GM12874 (cell line): ENCODE results near the gene TNFAIP2.

Source experiments
- TF ChIP-seq, protein P1 (sequence below): IDR thresholded peaks from 2 replicates; pipeline ENCODE4 v1.5.1; 2011; ENCODE audit warnings: low read depth, mild to moderate bottlenecking, control low read depth, low read length, moderate library complexity; ENCODE audit not compliant: insufficient read depth

Gene TNFAIP2

DNA sequence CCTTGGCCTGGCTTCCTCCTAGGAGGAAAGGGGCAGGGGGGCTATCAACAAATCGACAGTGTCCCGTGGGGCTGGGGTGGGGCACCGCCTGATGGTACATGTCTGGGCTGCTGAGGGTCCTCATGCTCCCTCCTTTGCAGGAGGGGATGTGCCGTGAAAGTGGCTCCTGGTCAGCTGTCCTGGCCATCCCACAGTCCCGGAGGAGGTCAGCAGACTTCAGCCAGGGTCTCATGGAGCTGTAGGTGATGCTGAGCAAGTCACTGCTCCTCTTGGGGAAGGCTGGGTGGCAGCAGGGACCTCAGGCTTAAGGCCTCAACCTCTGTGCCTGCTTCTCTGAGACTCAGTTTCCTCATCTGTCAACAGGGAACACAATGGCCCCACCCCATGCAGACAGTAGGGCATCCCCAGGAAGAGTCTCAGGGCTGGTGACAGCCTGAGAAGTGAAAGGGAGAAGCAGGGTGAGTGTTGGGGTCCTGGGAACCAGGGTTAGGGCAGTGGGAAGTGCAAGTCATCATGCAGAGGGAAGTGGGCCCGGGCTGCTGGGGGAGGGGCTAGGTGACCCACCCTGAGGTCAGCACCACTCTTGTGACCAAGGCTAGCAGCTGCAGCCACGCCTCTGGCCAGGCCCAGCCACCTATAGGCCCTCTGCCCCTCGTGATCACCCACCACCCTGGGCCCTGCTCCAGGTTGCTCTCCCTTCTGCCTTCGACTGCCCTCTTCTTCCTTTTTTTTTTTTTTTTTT is 4.4 kb upstream of the TNFAIP2 start:
- TF ChIP-seq, protein P1, sequence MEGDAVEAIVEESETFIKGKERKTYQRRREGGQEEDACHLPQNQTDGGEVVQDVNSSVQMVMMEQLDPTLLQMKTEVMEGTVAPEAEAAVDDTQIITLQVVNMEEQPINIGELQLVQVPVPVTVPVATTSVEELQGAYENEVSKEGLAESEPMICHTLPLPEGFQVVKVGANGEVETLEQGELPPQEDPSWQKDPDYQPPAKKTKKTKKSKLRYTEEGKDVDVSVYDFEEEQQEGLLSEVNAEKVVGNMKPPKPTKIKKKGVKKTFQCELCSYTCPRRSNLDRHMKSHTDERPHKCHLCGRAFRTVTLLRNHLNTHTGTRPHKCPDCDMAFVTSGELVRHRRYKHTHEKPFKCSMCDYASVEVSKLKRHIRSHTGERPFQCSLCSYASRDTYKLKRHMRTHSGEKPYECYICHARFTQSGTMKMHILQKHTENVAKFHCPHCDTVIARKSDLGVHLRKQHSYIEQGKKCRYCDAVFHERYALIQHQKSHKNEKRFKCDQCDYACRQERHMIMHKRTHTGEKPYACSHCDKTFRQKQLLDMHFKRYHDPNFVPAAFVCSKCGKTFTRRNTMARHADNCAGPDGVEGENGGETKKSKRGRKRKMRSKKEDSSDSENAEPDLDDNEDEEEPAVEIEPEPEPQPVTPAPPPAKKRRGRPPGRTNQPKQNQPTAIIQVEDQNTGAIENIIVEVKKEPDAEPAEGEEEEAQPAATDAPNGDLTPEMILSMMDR: no peak

DNA sequence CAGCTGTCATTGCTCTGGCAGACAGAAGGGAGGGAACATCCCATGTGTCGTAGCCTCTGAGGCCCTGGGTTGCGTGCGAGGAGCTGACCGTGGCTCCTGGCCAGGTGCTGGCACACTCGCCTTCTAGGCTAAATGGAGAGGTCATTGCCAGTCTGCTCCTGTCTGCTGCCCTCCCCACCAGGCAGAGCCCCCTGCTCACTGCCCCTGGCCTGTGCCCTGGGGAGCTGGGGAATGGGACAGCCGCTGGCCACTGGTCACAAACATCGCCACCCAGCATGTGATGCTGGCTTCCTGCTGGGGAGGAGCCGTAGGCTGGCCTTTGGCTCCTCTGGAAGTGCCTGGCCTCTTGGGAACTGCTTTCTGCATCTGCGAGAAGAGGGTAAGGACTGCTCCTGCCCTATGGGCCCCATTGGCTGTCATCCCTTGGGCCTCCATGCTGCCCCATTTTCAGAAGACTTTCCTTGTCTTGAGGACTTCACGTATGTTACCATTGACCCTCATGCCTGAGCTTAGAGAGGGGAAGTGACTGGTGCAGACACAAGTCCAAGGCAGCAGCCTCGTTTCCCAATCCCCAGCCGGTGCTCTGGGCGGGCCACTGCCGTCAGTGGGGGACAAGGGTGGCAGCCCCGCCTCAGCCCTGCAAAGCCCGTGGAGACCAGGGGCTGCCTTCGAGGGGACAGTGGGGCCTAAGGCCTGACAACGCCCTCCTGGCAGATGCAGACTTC is 2.0 kb upstream of the TNFAIP2 start:
- TF ChIP-seq, protein P1: no peak

DNA sequence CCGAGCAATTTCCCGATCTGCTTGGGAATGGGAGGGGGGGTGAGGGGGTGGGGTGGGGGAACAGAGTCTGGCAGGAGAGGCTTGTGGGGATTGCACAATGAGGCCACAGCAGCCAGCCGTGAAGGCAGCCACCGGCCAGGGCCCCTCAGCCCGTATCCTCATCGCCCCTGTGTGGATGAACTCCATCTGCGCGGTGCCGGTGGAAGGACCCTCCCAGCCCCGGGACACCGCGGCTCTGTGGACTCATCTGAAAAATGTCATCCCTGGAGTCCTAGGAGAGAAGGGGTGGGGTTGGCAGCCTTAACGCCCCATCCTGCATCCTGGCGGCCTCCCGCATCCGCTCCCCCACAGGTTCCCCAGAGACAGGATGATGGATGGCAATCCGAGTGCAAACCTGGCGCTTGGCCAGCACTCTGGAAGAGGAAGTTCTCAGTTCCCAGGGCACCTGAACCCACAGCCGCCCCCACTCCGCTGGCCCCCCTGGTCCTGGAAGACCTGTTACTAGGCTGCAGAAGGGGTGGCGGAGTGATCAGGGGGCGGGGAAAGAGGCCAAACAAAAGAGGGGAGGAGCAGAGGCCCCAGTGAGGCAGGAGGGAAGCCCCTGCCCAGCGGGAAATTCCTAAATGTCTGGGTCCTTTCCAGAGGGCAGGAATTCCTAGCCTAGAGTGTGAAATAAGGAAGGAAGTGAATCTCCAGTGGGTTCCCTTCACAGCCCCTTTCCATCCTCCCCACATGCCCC is 1.2 kb upstream of the TNFAIP2 start:
- TF ChIP-seq, protein P1: no peak

DNA sequence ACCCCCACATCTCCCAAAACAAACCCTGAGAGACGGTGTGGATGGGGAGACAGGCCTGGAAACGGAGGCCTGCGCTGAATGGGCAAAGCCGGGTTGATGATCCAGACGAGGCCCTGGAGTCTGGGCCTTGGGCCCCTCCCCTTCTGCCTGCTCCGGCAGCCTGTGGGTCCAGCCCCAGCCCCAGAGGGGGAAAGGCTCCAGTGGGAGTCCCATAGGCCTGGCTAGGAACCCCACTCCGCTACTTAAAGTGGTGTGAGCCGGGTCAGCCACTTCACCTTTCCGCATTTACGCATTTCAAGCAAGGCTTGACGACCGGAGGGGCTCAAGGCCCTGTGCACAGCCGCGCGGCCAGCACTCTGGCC is 695 bp upstream of the TNFAIP2 start:
- TF ChIP-seq, protein P1: no peak

DNA sequence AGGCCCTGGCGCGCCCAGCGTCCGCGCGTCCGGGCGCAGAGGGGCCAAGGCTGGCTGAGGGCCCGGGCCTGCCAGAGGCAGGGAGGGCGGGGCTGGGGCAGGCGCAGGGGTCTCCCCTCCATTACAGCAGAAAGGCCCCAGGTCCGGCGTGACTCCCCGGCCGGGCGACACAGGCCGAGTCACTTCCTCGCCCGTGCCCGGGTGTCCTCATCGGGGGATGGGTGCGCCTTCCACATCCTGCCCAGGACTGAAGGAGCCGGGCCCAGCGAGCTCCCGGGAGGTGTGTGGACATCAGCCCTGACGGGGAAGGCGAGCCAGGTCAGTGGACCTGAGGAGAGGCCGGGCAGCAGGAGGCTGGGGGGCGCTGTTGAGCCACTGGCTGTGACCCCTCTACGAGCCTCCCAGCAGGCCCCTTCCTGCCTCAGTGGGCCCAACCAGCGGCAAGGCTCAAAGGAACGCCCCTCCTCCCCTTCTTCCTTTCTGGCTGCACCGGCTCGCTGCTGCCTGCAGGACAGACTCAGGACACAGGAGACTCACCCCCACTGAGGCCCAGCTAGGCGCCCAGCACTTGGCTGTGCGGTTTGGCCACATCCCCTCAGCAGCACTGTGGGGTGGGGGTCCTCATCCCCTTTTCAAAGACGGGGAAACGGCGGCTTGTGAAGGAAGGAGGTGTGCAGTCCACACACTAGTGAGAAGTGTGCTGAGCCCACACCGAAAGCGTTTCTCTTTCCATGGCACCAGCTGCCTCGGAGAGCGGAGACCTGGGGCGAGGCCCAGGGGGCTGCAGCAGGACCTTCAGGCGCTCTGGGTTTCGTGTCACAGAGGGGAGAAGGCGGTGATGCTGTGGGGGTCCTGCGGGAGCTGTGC is 606 bp downstream of the TNFAIP2 start:
- TF ChIP-seq, protein P1: peak; percentile 68

DNA sequence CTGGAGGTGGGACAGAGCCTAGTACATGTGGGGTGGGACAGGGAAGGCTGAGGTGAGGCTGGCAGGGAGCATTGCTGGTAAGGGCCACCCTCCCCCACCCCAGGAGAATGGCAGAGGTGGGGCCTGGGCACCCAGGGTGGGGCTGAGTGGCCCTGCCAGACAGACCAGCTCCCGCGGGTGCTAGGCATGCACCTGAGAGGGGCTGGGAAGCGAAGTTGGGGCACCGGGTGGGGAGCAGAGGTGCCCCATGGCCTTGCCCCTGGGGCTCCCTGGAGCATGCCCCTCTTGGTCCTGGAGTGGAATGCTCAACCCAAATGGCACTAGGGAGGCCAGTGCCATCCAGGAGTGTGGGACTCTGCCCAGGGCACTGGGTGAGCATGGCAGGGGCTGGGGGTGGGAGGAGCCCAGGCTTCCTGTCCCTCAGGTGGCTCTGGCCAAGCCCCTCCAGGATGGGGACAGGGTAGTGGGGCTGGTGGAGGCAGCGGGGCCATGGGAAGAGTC is 1.3 kb downstream of the TNFAIP2 start:
- TF ChIP-seq, protein P1: no peak
